NCI-H146 (cell line): ENCODE measurements around the gene SLC24A3.

Experiments used
- DNase-seq: peaks from one replicate; lab custom pipeline; 2025; lab: John Stamatoyannopoulos, UW

SLC24A3 gene

DNA sequence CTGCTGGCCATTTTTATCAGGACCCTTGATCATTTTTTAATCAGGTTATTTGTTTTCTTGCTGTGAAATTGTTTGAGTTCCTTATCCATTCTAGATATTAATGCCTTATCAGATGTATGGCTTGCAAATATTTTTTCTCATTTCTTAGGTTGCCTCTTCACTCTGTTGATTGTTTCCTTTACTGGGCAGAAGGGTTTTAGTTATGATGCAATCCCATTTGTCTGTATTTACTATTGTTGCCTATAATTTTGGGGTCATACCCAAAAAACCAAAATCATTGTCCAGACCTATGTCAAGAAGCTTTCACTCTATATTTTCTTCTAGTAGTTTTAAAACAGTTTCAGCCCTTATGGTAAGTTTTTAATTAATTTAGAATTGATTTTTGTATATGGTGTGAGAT is 172.5 kb downstream of the SLC24A3 start:
- DNase-seq, result no peak

GRCh38 chr20:19387251-19387650 is 174.8 kb downstream of the SLC24A3 start:
- DNase-seq, result no peak

- DNase-seq, result no peak
Observed at GRCh38 chr20:19392344-19393130, 180.1 kb downstream of the SLC24A3 start.

- DNase-seq, result no peak
Observed at GRCh38 chr20:19396460-19397081, 184.1 kb downstream of the SLC24A3 start.

DNA sequence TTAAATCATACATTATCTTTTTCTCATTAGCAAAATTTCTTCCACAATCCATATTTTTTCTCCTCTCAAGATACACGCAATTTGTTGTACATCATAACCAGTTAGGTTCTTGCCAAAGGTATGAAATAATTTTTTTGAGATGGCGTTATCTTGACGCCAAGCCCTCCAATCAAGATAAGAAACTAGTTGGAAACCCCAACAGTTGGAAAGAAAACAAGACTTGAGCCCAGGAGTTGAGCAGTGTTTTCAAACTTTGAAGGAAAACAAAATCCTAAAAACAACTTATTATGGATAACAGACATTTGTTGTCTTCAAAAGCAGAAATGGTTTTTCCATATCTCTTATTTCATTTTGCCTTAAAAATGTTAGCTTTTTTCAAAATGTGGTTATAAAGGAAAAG is 184.8 kb downstream of the SLC24A3 start:
- no peak for DNase-seq

DNA sequence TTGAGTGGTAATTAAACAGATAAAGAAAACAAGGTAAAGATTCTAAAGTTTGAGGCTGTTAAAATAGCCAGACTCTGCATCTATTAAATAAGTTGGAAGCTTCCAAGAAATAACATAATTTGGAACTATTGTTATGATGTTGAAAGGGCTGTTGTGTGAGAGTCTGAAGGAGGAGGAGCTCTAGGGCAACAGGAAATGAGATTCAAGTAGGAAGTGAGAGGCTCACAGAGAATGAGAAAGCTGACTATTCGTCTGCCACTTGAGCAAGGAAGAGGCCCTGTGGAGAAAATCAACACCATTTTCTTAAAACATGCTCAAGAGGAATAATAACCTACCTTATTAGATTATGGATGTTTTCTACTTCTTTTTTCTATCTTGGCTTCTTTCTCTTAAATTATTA is 185.2 kb downstream of the SLC24A3 start:
- no peak for DNase-seq

DNA sequence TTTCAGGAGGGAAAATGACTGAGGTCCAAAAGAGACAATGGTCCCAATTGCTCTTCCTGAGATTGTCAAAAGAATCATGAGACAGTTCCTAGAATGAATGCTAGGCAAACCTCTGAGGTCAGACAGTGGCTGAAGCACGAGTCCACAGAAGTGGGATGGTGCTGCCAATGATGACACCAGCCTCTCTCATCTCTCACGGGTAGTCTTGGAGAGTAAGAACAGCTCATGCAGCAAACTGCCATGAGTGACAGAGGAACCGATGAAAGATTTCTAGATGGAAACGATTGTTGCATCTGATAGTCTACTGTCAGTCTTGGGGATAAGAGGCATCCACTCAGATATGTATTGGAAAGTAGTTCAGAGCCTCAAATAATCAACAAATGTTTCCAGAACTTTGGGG is 188.7 kb downstream of the SLC24A3 start:
- DNase-seq, result no peak

DNA sequence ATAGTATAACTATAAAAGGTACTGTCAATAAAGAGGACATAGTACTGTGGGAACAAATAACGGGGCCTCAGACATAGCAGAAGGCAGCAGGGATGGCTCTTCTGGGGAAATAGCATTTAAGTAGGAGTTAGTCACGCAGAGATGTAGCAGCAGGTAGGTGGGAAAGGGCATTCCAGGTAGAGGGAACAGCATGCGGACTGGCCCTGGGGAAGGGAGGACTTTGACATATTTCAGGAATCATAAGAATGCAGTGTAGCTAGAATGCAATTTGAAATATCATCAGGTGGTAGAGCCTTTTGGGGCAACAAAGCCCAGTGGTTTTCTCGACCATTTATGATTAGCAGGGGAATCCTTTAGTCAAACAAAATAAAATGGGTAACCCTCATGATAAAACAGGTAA is 191.1 kb downstream of the SLC24A3 start:
- DNase-seq, result no peak

DNA sequence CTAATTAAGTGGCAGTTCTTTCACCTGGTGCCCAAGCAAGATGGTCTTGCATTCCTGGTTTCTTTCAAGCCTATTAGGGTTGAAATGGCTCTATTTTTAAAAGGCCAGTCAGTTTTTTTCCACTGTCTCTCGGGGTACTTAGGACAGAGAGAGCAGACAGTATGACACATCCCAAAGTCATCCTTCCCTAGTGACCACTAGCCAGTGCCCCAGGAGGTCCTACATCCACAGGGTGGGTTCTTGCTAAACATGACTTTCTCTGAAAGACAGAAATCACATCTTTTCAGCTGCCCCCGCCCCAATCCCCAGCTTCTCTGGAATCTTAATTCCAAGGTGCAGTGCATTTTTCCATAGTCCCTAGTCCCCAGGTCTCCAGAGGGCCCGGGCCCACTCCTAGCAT is 192.4 kb downstream of the SLC24A3 start:
- DNase-seq, result no peak

DNA sequence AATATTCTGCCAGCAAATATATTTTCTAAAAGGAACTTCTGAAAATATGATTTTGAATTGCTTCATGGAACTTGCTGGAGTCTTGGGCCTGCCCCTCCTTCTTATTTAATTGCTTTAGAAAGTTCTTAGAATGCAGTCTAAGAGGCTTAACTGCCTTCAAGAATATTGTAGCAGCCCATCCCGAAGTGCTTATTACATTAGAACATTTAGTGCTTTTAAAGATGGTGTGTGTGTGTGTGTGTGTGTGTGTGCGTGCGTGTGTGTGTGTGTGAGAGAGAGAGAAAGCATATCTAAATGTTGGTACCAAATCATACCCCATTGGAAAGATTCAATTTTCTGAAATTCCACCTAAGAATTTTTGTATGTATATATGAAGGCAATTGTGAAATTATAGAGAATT is 193.5 kb downstream of the SLC24A3 start:
- no peak for DNase-seq

- DNase-seq, result no peak
Observed at GRCh38 chr20:19406381-19406780, 193.9 kb downstream of the SLC24A3 start.

GRCh38 chr20:19407196-19407595 is 194.8 kb downstream of the SLC24A3 start:
- DNase-seq, result no peak

DNA sequence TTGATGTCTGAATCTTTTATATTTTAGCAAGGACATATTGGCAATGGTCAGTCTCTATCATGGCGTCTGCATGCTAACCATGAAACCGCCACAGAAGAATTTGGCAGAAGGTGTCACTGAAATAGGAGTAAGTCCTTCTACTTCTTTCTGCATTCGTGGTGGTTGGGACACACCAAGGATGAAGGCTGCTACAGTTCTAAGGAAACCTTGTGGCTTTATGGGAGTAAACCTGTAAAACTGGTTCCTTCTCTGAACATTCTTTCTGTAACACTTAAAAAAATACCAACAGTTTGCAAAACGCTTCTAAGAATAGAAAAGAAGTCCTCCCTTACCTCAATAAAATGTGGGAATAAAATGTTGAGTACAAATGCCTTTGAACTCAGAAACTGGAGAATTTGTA is 195.3 kb downstream of the SLC24A3 start:
- DNase-seq, result no peak

GRCh38 chr20:19408971-19409370 is 196.5 kb downstream of the SLC24A3 start:
- no peak for DNase-seq

DNA sequence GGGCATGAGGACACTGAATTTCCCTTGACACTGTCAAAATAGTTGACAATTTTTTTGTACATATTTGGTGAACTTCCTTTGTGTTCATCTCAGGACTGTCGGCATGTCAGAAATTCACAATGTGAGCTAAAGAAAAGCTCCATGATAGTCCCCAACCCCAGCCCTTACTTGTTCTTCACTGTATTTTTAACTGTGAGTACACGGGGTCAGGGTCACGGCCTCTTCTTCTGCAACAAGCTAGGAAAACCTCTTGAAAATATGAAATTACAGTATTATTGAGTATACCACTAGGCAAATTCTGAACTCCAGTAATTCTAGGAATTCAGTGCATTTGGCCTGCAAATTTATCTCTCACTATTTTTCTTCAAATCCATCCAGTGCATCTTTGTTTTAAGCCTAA is 199.4 kb downstream of the SLC24A3 start:
- DNase-seq, result no peak

DNA sequence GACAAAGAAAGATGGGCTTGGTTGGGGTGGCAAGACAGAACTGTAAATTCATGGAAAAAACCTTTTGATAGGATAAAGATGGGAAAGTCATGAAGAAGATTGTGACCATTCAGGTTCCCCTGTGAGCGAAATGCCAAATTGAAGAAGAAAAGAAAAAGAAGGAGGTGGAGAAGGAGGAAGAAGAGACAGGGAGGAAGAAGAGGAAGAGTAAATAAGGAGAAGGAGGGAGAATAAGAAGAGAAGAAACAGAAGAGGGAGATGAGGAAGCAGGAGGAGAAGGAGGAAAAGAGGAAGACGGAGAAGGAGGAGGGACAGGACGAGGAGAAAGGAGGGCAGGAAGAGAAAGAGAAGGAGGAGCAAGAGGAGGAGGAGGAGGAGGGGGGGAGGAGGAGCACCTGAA is 199.8 kb downstream of the SLC24A3 start:
- no peak for DNase-seq

DNA sequence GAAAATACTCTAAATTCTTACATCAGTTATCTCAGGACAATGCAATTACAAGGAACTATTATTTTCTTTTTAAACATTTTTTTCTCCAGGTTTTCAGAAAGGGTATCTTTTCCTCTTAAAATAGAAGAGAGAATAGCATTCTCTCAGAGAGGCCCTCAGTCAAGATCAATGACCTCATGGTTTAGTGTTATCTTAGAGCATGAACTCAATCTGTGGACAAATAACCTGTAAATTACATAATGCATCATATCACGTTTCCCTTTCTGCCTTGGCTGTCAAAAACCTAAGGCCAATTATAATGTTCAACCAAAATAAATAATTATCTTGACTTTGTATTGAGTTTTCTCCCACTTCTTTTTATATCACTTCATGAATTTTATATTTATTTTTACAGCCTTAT is 202.2 kb downstream of the SLC24A3 start:
- DNase-seq, result no peak

DNA sequence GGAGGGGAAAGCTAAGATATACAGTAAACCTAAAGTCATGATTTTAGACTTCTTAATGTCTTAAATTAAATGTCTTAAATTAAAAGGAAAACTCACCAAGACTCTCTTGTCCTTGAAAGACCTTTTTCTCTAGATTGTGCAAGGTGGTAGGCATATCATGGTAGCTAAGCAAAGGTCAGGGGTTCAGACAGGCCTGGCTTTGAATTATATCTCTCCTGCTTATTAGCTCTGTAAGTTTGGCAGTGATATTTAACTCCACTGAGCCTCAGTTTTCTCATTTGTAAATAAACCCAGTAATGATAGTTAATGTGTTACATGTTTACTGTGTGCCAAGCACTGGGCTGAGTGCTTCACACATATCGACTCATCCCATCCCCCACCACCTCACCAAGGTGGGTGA is 203.3 kb downstream of the SLC24A3 start:
- no peak for DNase-seq

- no peak for DNase-seq
Observed at GRCh38 chr20:19416627-19417026, 204.2 kb downstream of the SLC24A3 start.

- DNase-seq, result no peak
Observed at GRCh38 chr20:19419396-19419795, 207.0 kb downstream of the SLC24A3 start.

GRCh38 chr20:19423097-19423899 is 210.9 kb downstream of the SLC24A3 start:
- no peak for DNase-seq

GRCh38 chr20:19423900-19424620 is 211.6 kb downstream of the SLC24A3 start:
- DNase-seq, result no peak
